ENCODE data around the gene CSF1R. TPM values are rescaled to one million over a fixed set of nuclear protein-coding genes. Genes with fewer than 3 reads are reported as not detected.

The CSF1R gene
- total and polyA plus RNA-seq, 2 of the 8 experiments (the other 6 are each of a cell fraction or from before 2014, with no cell fraction given): 0.12 TPM; not detected in 1

GRCh38 chr5:150043657-150044328, 42.6 kb downstream of the CSF1R start:
- no peak overlapping the region for H3K18ac ChIP-seq (ENCODE audit: extremely low read depth, low read length)
- no peak overlapping the region for H2BK5ac ChIP-seq (ENCODE audit: low read depth, low read length)
- H4K8ac ChIP-seq (ENCODE audit: extremely low read depth, insufficient read depth, low read length): no peak overlapping the region
- H2BK20ac ChIP-seq (ENCODE audit: low read length): no peak overlapping the region
- H3K4me1 ChIP-seq (replicated peaks in 1 of 4; ENCODE audit: control insufficient read depth in 3 of 4, insufficient read depth in 4 of 4, low read length in 3 of 4): no peaks in the 10 kb centered on the region
- H3K4me2 ChIP-seq (ENCODE audit: insufficient read depth in 1 of 2, low read depth in 2 of 2, low read length in 2 of 2): no peak overlapping the region
- no peak overlapping the region for H2BK15ac ChIP-seq (ENCODE audit: low read length)
- H2BK12ac ChIP-seq (ENCODE audit: low read depth, low read length): no peak overlapping the region
- peaks cover 23 to 71% (median 53%) of the 10 kb centered on the region in 4 experiments for H3K36me3 ChIP-seq (ENCODE audit: control insufficient read depth in 2 of 4, insufficient read depth in 4 of 4, low read length in 3 of 4)
- no peaks in the 10 kb centered on the region for H3K79me2 ChIP-seq (ENCODE audit: control insufficient read depth in 1 of 2, insufficient read depth in 2 of 2, low read length in 2 of 2)
- 81% methylated on average over 4 of the region's 4 CpGs; no CpG with 5 or more reads in 1 of the 2 experiments for WGBS, 2 experiments (ENCODE audit: extremely low coverage in 1 of 2, insufficient coverage in 1 of 2, insufficient read length in 1 of 2, insufficient replicate concordance in 2 of 2, low coverage in 1 of 2, low lambda C conversion rate in 2 of 2, missing lambda C conversion rate in 1 of 2)
- H3K27ac ChIP-seq (ENCODE audit: low read depth, low read length): no peak overlapping the region
- peaks cover 0 to 5% of the 10 kb centered on the region in 2 experiments for H4K20me1 ChIP-seq (replicated peaks in 1 of 2; ENCODE audit: control insufficient read depth in 1 of 2, insufficient read depth in 2 of 2, low read length in 2 of 2)
- no peaks in the 10 kb centered on the region for H3K23me2 ChIP-seq (ENCODE audit: low read depth, low read length)
- H3K23ac ChIP-seq (ENCODE audit: insufficient read length): no peak overlapping the region
- no peaks in the 10 kb centered on the region for H3K9me3 ChIP-seq (ENCODE audit: insufficient read depth in 2 of 2, low read depth in 1 of 2, low read length in 1 of 2)
- ChIA-PET CTCF (ENCODE audit: partially characterized antibody) (interaction anchor here (0.7 to 2.3 kb wide), 7 partner anchors 7 to 132 kb away, joined by 3 to 8 read pairs (median 3); no protein-coding TSS in a partner anchor), POLR2A (ENCODE audit: partially characterized antibody) (interaction anchor here (1.2 kb wide), 1 partner anchor 367 kb away, joined by 3 read pairs; no protein-coding TSS in a partner anchor)
- TF ChIP-seq POU5F1 (IDR thresholded peaks at IDR 0.05; ENCODE audit: low read depth, low read length) (no peak), TBP (IDR thresholded peaks at IDR 0.05; ENCODE audit: low read depth, low read length) (no peak), SIN3A (conservative IDR thresholded peaks at IDR 0.05 in 1 of 2, IDR thresholded peaks at IDR 0.05 in 1 of 2; ENCODE audit: low read depth in 1 of 2, low read length in 2 of 2) (no peak), SP1 (IDR thresholded peaks at IDR 0.05; ENCODE audit: low read depth, low read length) (no peak), TAF7 (optimal IDR thresholded peaks at IDR 0.05; ENCODE audit: borderline replicate concordance, low read depth, low read length) (no peak), SIRT6 (IDR thresholded peaks at IDR 0.05; ENCODE audit: low read length) (no peak), EGR1 (IDR thresholded peaks at IDR 0.05; ENCODE audit: borderline replicate concordance, low read depth, low read length) (no peak)
- no peak overlapping the region for H2BK120ac ChIP-seq (replicated peaks; ENCODE audit: low read depth, low read length)
- no peak overlapping the region for H4K5ac ChIP-seq (ENCODE audit: insufficient read length, low read depth, low read length)
- FAIRE-seq (no peak), DNase-seq (ENCODE audit: low read depth in 1 of 2, low spot score in 2 of 2) (no peak)
- no peak overlapping the region for H2AFZ ChIP-seq (ENCODE audit: low read length)
- H3K4ac ChIP-seq (replicated peaks; ENCODE audit: insufficient read length, low read depth, low read length): no peak overlapping the region
- no peaks in the 10 kb centered on the region for H3K27me3 ChIP-seq (replicated peaks in 1 of 4; ENCODE audit: control insufficient read depth in 3 of 4, extremely low read depth in 1 of 4, insufficient read depth in 3 of 4, low read length in 3 of 4)
- no peak overlapping the region for H2AK5ac ChIP-seq (ENCODE audit: low read depth, low read length)
- no peak overlapping the region for H3K56ac ChIP-seq (replicated peaks; ENCODE audit: insufficient read length, low read depth, low read length)
- H3K79me1 ChIP-seq (ENCODE audit: low read depth, low read length): no peaks in the 10 kb centered on the region
- H4K91ac ChIP-seq (replicated peaks; ENCODE audit: insufficient read length, low read length): no peak overlapping the region
- no peak overlapping the region for H3K14ac ChIP-seq (ENCODE audit: insufficient read length)
- no peak overlapping the region for H3K9ac ChIP-seq (replicated peaks in 1 of 4; ENCODE audit: extremely low read depth in 1 of 4, low read depth in 3 of 4, low read length in 3 of 4)
- H3K4me3 ChIP-seq (ENCODE audit: extremely low read depth in 1 of 4, insufficient read depth in 2 of 4, low read depth in 3 of 4, low read length in 4 of 4): no peak overlapping the region
